HG02852 (cell line): Measurements from ENCODE around the gene BCL11B.

Source experiments
- ATAC-seq: cut with Tn5 transposase; IDR thresholded peaks from one replicate; pipeline ENCODE4 v1.9.1; 2021; ENCODE audit warnings: mild to moderate bottlenecking, moderate library complexity; ENCODE audit not compliant: unreplicated experiment

The BCL11B gene

GRCh38 chr14:99168330-99168729, 103.7 kb downstream of the BCL11B start:
- ATAC-seq = no peak

DNA sequence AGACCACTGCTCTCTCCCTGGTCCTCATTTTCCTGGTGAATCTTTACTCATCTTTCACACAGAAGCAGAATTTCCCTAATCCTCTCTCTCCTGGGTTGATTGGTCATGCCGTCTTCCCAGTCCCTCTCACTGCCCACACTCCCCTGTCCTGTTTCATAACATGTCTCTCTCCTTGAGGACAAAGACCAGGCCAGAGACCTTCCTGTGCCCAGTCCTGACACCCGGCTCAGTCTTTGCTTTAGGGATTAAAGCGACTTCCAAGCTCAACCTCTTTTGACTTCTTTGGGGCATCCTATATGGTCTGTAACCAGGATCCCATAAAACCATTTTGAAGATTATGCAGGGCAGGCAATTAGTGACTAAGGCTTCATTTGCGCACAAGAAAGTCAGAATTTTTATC, 105.5 kb downstream of the BCL11B start:
- no peak for ATAC-seq

GRCh38 chr14:99164712-99165111, 107.3 kb downstream of the BCL11B start:
- no peak for ATAC-seq

GRCh38 chr14:99163446-99163845, 108.6 kb downstream of the BCL11B start:
- ATAC-seq = no peak

DNA sequence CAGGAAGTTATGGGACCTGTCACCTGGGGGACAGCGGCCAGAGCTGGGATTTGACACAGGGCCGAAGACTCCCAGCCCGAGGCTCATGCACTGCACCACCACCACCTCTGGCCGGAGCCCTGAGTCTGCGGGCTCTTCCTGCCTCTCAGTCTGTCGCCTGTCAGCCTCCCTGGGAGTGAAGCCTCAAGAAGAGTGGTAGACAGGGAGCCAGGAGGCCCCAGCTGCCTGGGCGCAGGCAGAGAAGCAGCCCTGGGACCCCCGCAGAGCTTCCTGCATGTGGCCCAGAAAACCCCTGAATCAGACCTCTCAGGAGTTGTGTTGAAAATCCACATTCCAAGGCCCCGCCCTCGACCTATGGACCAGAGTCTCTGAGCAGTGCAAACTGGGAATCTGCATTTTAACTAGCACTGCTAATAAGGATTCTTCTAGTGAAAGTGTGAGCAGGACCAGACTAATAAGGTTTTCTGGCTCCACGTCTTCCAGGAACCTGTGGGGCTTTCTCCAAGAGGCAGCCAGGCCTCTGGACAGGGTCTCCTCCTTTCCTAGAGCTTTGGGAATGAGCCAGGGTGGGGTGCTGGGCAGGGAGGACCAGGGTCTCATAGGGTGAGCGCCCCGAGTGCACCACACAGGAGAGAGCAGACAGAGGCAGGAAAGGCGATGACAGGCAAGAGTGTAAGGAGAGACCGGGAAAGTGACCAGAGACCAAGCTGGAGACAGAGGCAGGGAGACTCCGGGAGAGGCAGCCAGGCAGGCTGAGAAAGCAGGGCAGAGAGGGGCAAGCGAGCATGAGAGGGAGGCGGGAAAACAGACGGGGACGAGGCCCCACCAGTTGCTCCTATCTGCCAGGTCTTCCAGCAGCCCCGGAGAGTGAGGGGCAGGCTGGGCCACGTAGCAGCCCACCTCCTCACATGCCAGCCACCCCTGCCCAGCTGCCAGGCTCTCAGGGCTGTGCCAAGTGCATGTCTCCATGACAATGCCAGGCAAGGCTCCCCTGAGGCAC, 112.4 kb downstream of the BCL11B start:
- ATAC-seq = no peak

DNA sequence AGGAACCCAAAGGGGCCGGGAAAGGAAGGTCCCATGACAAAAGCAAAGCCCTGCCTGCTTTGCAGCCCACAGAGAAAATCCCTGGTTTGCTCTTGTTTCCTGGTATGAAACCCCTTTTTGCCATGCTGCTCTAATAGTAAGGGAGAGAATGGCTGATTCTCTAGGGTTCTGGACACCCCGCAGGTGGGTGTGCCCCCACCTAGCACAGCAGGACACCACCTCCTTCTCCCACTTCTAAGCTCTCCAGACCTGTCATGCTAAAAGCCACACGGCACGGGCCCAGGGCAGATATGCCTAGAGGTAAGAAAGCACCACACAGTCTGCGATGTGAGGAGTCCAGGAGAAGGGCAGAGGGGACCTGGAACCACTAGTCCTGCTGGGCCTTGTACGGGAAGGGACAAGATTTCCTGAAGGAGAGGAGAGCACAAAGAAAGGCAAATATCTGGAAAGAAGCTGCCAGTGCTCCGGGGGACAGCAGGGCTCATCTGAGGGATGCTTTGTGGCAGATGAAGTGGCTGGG, 113.3 kb downstream of the BCL11B start:
- no peak for ATAC-seq

DNA sequence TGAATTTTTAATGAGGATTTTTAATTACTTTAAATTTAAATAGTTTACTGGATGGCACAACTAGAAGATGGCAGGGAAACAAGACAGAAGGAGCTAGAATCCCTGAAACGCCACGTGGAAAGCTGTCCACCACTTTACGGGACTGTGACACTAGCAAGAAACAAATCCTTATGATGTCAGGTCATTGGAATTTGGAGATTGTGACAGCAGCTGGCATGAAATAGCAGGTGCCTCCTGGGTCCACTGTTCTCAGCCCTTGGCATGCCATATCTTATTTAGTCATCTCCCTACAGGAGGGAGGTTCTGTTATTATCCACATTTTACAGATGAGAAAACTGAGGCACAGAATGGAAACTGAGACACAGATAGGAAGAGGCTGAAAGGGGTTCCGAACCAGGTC, 113.8 kb downstream of the BCL11B start:
- ATAC-seq = no peak

GRCh38 chr14:99157676-99158075, 114.3 kb downstream of the BCL11B start:
- ATAC-seq = no peak

GRCh38 chr14:99157246-99157645, 114.8 kb downstream of the BCL11B start:
- no peak for ATAC-seq

DNA sequence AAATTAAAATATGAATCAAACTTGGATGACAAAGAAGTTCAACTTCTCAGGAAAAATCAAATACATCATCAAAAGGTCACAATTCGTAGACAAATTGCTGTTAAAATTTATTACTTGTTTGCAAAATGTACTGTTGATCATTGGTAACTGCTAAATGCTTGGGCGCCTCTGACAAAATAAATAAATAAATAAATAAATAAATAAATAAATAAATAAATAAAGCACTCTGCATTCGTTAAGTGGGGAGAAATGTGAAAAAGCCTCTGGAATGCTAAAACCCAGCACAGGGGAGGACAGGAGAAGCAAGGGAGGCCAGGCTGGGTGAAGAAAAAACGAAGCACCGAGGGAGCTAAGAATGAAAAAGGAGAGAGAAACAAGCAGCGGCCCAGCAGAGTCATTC, 115.2 kb downstream of the BCL11B start:
- ATAC-seq = no peak

DNA sequence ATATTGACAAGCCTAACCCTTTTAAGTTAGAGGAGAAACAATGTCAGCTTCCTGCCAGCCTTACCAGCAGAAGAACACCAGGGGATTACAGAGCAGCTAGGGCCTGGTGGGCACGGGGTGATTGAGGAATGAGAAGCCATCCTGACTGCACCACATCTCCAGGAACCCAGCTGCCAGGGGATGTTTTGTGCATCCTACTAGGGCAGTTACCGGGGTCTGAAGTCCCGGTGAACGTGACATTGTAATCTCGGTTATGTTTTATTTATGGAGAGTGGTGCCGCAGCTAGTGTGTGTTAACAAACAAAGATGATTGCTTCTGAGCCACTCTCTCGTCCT, 115.9 kb downstream of the BCL11B start:
- no peak for ATAC-seq

GRCh38 chr14:99155173-99156089, 116.6 kb downstream of the BCL11B start:
- no peak for ATAC-seq

GRCh38 chr14:99150236-99150635, 121.8 kb downstream of the BCL11B start:
- ATAC-seq = no peak

DNA sequence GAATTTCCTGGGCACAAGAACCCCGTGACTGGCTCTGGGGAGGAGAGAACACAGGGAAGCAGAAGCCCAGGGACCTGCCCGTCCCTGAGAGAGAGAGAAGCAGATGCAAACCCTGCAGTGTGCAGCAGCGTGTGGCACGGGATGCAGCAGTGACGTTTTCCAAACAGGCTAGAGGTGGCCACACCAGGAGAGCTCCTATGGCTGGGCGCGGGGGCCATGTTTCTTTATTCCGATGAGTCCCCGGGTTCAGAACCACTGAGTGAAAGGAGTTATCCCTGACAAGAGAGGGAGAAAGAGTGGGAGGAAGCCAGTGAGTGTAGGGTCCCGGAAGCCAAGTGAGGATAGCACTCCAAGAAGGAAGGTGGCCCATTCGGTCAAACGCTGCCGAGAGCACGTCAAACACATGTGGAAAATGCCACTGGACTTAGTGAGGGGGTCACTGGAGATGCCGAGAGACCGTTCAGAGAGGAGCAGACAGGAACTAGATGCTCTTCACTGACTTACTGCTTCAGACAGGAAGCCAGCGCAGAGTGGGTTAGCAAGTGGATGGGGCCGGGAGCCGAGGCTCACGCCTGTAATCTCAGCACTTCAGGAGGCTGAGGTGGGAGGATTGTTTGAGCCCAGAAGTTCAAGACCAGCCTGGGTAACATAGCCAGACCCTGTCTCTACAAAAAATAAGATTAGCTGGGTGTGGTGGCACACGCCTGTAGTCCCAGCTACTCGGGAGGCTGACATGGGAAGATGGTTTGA, 123.0 kb downstream of the BCL11B start:
- ATAC-seq = no peak

- no peak for ATAC-seq
Measured at GRCh38 chr14:99148131-99148530, 123.9 kb downstream of the BCL11B start.

- no peak for ATAC-seq
Measured at GRCh38 chr14:99147366-99147740, 124.6 kb downstream of the BCL11B start.

DNA sequence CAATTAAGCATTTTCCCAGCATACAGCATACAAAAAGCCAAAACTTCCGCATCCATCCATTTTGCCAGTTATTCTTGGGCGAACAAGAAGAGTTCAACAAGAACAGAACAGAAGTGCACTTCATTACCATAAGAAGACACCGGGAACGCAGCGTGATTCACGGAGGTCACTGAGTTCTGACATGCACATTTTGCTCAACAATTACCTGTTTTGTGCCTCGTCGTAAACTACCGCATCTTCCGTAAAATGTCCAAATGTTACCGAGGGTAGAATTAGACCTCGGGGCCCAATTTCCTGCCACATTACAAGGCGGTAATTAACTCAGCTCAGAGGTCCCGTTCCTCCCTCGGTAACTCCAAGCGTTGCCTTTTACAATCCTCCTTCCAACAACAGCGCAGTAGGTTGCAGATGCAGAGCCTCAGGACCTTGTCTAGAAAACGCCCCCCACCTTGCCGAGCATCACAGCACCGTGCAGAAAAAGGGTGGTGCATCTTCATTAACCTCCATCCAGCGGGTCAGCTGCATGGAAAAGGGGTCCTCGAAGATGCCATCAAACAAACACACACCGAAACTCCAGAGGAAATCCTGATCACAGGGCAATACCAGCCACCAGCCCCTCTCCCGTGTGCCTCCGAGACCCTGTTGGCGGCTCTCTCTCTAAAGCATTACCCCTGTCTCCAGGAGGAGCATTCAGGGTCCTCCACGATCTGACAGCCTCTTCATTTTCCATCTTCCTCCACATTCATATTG, 125.2 kb downstream of the BCL11B start:
- no peak for ATAC-seq

DNA sequence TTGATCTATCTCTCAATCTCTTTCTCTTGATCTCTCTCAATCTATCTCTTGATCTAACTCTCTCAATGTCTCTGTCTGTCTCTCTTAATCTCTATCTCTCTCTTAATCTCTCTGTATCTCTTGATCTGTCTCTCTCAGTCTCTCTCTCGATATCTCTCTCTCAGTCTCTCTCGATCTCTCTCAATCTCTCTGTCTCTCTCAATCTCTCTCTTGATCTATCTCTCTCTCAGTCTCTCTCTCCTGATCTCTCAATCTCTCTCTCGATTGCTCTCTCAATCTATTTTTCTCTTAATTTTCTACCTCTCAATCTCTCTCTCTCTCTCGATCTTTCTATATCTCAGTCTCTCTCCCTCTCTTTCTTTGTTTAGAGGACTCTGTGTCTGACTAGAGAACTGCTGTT, 126.7 kb downstream of the BCL11B start:
- ATAC-seq = no peak

DNA sequence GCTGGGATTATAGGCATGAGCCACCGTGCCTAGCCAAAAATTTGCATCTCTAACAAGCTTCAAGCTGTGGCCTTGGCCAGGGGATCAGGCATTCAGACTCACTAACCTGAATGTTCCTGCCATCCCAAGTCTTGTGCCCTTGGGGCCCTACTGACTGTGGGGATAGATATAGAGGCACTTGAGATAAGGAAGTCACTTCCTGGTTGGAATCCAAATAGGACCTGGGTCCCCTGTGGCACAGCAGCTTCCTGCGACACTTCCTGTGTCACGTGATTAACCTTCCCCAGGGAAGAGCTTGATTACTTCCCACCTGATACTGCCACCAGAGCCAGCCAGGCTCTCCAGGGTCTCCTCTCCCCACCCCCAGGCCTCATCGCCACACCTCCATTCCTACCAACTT, 128.2 kb downstream of the BCL11B start:
- no peak for ATAC-seq

- no peak for ATAC-seq
Measured at GRCh38 chr14:99143126-99143525, 128.9 kb downstream of the BCL11B start.
